OCI-LY7 (cell line): ENCODE data around the gene UGT1A10.

ENCODE experiments used
- EZH2phosphoT487 ChIP-seq: fragments of 200-600 bp; sonication (generic); IDR thresholded peaks from 2 replicates; pipeline ENCODE4 v1.6.1; 2018; ENCODE audit warnings: low read depth, borderline replicate concordance, mild to moderate bottlenecking, mixed run types, antibody characterized with exemption, low read length, moderate library complexity, mixed read lengths
- TF ChIP-seq, protein P1 (sequence below): fragments of 200-600 bp; sonication (generic); conservative IDR thresholded peaks from 2 replicates; pipeline ENCODE4 v1.5.1; 2014; ENCODE audit warnings: mild to moderate bottlenecking, antibody characterized with exemption, low read length, moderate library complexity, mixed read lengths

DNA sequence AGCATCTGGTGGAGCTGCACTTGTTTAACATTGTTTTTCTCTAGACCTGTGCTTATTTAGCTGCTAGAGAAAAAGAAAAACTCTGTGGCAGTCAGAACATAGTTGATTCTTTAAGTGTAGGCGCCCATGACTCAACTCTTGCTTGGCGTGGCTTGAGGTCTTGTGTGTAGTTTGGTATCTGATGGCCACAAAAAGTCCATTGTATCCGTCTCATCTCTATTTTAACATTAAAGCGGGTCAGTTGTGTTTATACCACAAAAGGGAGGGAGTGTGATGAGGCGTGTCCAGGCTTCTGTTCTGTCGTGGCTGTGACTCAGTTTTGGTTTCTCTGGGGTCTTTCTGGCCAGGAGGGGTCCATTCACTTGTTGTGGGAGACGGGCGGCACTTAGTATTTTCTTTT lies 43.0 kb upstream of the UGT1A10 start:
- TF ChIP-seq, protein P1, sequence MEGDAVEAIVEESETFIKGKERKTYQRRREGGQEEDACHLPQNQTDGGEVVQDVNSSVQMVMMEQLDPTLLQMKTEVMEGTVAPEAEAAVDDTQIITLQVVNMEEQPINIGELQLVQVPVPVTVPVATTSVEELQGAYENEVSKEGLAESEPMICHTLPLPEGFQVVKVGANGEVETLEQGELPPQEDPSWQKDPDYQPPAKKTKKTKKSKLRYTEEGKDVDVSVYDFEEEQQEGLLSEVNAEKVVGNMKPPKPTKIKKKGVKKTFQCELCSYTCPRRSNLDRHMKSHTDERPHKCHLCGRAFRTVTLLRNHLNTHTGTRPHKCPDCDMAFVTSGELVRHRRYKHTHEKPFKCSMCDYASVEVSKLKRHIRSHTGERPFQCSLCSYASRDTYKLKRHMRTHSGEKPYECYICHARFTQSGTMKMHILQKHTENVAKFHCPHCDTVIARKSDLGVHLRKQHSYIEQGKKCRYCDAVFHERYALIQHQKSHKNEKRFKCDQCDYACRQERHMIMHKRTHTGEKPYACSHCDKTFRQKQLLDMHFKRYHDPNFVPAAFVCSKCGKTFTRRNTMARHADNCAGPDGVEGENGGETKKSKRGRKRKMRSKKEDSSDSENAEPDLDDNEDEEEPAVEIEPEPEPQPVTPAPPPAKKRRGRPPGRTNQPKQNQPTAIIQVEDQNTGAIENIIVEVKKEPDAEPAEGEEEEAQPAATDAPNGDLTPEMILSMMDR = no peak
- TF ChIP-seq EZH2phosphoT487 = no peak
